K562 (cell line): Measurements from ENCODE around the gene EVA1A.

Experiments
- ATF2 ChIP-seq: sonication (generic); formaldehyde crosslinking; IDR thresholded peaks from 2 replicates; pipeline ENCODE4 v1.8.1; 2022; ENCODE audit warnings: missing genetic modification reagents
- ELK1 ChIP-seq: sonication (generic); formaldehyde crosslinking; IDR thresholded peaks from 2 replicates; pipeline ENCODE4 v1.8.1; 2022; ENCODE audit warnings: missing genetic modification reagents
- PKNOX1 ChIP-seq: fragments of 450-650 bp; IDR thresholded peaks from 2 replicates; pipeline ENCODE4 v1.6.1; 2016
- ZBTB1 ChIP-seq: sonication (generic); formaldehyde crosslinking; IDR thresholded peaks from 2 replicates; pipeline ENCODE4 v1.8.1; 2023; ENCODE audit warnings: missing genetic modification reagents, low read depth, mild to moderate bottlenecking, borderline replicate concordance

- TF ChIP-seq ELK1 (CRISPR knock-in tag) (no peak), PKNOX1 (no peak), ATF2 (CRISPR knock-in tag) (no peak), ZBTB1 (no peak)
These were observed 40.9 kb downstream of the EVA1A start for GRCh38 chr2:75519843-75520242.
